Upper lobe of left lung (tissue), 4 donors: ENCODE results near the gene RAPGEF1.

Experiments
- CTCF ChIP-seq, 6 experiments: fragments of 450-650 bp in 4 of 6; fragments of 200-600 bp in 2 of 6; sonication (generic) in 2 of 6; IDR thresholded peaks; one replicate each; pipeline ENCODE4 v1.5.1; 2016 to 2019; ENCODE audit warnings: antibody characterized with exemption in 6 of 6
- EP300 ChIP-seq, 4 donors: sonication (generic); formaldehyde crosslinking; IDR thresholded peaks; one replicate each; pipeline ENCODE4 v1.5.1; 2017; ENCODE audit warnings: antibody characterized with exemption in 4 of 4, control low read depth in 2 of 4
- POLR2A ChIP-seq, 4 donors: fragments of 450-650 bp; IDR thresholded peaks; one replicate each; pipeline ENCODE4 v1.5.1; 2016 to 2017; ENCODE audit warnings: antibody characterized with exemption in 4 of 4, mild to moderate bottlenecking in 2 of 4
- POLR2AphosphoS5 ChIP-seq, 2 donors: sonication (generic); formaldehyde crosslinking; IDR thresholded peaks; one replicate each; pipeline ENCODE4 v1.5.1; 2017; ENCODE audit warnings: antibody characterized with exemption in 2 of 2

GRCh38 chr9:131704988-131705387 lies 34.9 kb downstream of the RAPGEF1 start:
- TF ChIP-seq POLR2A (IDR thresholded peaks at IDR 0.05) (no peak), CTCF (IDR thresholded peaks at IDR 0.05) (no peak), POLR2AphosphoS5 (IDR thresholded peaks at IDR 0.05) (no peak), EP300 (IDR thresholded peaks at IDR 0.05) (no peak)
